Urothelium cell line (cell line): ENCODE results near the gene SAFB.

Source experiments
- DNase-seq: peaks from one replicate; pipeline ENCODE4 v3.0.0; 2011; ENCODE audit warnings: low spot score, mixed read lengths
- FAIRE-seq: peaks from 2 replicates; lab custom pipeline; 2011; peaks lifted over from hg19 to GRCh38; lab: Jason Lieb, UNC

SAFB gene

DNA sequence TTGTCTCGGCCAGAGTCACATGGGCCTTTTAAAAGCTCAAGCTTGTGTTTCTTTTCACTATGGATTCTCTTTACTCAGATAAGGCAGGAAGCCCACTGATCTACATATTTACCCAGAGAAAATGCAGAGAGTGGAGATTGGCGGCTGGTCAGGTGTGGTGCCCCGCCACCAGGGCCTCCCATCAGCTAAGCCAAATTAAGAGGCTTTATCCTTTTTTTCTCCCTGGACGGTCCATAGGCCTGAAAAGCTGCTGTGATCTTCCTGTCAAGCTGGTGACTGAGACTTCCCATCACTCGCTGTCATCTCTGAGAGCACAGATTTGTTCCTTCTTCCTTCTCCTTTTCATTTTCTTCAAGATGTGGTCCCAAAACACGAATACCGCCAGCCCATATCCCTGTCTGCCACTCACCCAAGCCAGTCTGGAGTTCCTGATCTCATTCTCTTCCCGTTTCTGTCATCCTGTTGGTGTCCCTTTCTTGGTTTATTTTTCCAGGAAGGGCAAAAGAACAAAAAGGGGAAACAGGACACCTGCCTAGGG is 1.9 kb downstream of the SAFB start:
- no peak for FAIRE-seq
- DNase-seq = no peak

DNA sequence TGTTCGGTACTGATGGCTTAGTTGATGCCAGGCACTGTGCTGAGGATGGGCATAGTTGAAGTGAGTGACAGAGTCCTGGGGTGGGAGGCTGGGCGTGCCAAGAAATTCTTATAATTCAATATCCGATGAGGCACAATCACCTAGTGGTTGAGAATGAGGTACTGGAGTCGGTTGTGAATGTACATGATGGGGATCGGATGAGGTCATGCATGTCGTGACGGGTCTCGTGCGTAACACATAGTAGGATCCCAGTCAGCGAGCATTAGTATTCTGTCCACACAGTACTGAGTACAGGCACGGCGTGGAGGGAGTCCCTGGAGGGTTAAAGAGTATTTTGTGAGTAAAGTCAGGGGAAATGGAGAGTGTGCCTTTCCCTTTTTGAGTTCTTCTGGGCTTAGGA is 2.8 kb downstream of the SAFB start:
- no peak for DNase-seq
- no peak for FAIRE-seq

DNA sequence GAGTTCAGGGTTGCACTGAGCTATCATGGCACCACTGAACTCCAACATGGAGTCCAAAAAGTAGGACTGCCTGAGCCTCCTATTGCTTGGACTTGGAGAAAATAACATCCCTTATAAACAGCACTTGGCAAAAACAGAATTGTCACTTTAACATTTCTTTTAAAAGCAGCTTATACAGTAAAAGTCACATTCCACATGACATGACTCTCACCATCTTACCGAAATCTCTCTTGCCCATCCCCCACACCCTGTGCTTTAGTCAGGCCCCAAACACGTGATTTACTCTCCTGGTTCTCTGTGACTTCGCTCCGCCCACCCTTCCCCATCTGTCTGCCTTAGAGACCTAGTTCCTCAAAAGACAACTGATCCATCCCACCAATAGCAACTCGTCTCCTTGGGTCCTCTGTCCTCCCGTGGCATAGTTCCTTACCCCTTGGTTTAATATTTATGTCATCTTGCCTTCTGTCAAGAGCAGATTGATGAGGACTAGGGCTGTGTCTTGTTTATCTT is 4.6 kb downstream of the SAFB start:
- FAIRE-seq (no peak), DNase-seq (no peak)

DNA sequence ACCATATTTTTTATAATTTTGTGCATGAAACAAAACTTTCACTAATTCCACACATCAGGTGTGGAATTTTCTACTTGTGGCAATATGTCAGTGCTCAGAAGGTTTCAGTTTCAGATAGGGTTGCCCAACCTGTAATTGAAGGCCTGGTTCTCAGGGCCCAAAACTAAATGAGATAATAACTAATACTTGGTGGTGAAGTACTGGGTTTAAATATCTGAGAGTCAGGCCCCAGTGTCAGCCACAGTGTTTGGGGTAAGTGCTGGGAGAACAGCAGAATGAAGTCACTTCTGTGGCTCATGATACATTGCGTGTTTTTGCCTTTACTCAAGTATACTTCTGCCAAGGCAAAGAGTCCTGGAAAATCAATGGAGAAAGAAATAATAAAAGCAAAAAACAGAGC is 5.6 kb downstream of the SAFB start:
- DNase-seq = no peak
- FAIRE-seq = no peak

DNA sequence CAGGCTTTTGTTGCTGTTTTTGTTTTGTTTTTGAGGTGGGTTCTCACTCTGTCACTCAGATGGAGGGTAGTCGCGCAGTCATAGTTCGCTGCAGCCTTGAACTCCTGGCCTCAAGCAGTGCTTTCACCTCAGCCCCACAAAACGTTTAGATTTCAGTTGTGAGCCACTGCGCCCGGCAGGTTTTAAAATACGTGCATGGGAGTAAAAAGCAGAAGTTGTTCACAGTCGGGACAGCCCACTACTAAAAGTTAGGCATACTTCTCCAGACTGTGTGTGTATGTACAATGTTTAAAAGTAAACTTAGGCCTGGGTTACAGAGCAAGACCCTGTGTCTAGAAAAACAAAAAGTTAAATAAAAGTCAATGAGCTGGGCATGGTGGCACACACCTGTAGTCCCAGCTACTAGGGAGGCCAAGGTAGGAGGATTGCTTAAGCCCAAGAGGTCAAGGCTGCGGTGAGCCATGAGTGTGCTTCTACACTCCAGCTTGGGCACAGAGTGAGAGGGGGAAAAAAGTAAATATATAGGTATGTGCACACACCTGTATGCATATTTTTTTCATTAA is 6.1 kb downstream of the SAFB start:
- no peak for FAIRE-seq
- DNase-seq = no peak

DNA sequence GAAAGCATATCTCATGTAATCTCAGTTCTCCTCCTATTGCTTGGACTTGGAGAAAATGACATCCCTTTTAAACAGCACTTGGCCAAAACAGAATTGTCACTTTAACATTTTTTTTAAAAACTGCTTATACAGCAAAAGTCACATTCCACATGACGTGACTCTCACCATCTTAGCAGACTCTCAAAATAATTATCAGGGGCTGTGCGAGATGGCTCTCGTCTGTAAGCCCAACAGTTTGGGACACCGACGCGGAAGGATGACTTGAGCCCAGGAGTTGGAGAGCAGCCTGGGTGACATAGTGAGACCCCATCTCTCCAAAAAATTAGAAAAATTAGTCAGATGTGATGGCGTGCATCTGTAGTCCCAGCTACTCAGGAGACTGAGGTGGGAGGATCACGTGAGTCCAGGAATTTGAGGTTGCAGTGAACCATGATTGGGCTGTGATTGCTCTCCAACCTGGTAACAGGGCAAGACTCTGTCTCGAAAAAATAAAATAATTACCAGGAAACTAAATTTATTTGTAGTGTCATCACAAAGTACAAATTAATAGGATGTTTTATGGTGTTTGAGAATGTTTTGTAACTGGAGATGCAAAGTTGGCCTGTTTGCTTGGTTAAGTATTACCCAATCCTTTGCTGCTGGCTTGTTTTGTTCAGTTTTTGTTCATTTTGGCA is 8.8 kb downstream of the SAFB start:
- FAIRE-seq (no peak), DNase-seq (no peak)

DNA sequence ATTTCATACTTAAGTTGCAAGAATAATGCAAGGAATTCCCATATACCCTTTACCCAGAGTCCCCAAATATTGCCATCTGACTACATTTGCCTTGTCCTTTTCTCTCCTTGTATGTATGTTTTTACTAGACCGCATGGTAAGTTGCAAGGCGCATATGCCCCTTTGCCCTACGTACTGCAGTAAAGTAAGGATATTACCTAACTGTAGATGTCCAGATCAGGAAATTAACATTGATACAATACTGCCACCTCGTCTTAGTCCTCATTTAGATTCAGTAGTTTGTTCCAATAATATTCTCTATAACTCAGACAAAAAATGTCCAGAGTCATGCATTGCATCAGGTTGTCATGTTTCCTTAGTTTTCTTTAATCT is 9.3 kb downstream of the SAFB start:
- DNase-seq = no peak
- FAIRE-seq = no peak

DNA sequence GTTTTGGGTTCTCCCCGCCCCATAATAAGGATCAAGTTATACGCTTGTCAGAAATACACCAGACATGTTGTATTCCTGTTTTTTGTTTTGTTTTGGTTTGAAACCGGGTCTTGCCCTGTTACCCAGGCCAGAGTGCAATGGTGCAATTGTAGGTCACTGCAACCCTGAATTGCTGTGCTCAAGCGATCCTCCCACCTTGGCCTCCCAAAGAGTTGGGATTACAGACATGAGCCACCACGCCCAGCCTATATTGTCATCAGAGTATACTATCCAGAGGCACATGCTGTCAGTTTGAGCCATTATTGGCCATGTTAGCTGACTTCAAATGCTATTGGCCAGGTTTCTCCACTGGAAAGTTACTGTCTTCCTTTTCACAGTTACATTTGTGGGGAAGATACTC is 9.8 kb downstream of the SAFB start:
- no peak for DNase-seq
- FAIRE-seq = no peak

DNA sequence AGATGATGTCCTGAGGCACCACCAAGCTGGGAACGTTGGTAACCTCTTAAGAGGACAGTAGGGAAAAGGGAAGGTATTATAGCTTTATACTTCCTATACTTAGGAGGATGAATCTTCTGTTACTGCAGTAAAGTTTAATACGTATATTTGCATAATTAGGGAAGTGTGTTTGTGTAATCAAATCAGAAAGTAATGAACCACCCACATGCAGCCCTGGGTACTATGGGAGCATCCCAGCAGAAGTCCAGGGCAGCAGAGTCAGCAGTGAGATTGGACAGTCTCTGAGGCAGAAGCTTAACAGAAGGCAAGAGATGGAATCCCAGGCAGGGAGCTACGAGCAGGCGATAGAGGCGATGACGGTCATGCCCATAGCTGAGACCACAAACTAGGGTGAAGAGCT is 12.5 kb downstream of the SAFB start:
- no peak for FAIRE-seq

DNA sequence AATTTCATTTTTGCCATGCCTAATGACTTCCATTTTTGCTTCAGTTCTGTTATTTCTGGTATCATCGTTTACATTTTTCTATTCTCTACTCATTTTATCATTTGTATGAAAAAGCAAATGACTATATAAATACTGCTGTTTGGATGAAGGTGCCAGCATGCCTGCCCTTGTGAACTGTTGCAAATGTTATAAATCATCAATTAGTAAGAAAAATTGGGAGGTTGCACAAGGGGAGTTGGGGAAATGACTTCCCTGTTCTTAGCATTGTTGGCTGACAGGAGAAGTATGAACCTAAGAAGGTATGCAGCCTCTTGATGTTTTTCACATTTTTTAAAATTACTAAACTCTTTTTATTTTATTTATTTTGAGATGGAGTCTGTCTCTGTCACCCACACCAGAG is 15.1 kb downstream of the SAFB start:
- DNase-seq = no peak
- no peak for FAIRE-seq

More for the DNA sequence above, 12.5 kb downstream of the SAFB start:
- DNase-seq = no peak

DNA sequence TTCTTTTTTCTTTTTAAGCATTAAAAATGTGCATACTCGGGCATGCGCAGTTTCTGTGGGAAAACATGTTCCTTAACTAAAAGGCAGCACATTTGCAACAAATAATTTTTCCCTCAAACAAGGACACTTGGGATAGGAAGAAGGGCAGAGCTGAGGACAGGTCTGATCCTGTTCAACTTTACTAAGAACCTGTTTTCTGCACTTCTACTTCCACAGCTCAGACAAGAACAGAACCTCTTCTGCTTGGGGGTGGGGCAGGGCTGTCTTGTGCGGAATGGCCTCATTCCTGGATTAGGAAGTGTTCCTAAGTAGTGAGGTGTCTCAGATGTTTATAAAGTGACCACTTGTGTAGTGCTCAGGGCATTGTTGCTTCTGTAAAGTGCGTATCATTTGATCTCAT is 18.3 kb downstream of the SAFB start:
- DNase-seq (no peak), FAIRE-seq (no peak)

DNA sequence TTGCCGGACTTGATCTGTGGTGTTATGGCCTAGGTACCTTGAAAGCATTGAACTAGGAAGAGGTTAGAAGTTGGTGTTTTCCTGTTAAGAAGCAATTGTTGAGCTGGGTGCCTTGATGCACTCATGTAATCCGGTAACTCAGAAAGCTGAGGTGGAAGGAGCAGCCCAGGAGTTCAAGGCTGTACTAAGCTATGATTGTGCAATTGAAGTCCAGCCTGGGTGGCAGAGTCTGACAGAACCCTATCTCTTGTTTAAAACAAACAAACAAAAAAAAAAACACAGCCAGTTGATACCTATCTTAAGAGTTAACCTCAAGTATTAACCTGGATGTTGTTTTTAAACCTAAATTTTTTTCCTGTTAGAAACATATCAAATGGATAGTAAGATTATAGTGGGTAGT is 19.3 kb downstream of the SAFB start:
- DNase-seq (no peak), FAIRE-seq (no peak)

DNA sequence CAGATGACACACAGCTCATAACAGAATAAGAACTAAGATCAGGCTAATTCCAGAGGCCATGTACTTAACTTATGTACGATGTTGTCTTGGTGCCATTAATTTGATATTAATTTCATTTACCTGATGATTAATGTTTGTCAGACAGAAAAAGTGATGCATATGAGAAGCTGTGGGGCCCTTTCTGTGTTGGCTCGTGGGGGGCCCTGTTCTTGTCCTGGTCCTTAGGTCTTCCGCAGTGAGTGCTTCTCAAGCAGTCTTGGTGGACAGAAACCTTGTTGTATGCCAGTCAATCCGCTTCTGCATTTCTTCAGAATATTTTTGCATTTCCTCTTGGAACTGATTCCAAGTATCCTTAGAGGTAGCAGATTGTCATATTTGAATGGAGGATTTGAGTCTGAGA is 20.2 kb downstream of the SAFB start:
- DNase-seq (no peak), FAIRE-seq (no peak)

DNA sequence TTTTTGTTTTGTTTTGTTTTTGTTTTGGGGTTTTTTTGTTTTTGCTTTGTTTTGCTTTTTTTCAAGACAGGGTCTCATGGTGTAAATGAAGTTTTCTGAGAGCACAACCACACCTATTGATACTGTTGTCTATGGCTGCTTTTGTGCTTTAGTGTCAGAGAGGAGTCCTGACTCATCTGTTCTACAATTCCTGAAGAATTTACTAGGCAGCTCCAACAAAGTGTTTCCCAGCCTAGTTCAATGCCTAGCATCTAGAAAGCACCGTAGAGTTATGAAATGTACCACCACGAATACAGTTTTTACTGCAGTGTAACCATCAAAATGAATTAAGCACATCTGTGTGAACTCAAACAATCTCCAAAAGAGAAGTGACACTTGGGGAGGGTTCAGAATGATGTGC is 21.2 kb downstream of the SAFB start:
- DNase-seq = no peak
- no peak for FAIRE-seq

DNA sequence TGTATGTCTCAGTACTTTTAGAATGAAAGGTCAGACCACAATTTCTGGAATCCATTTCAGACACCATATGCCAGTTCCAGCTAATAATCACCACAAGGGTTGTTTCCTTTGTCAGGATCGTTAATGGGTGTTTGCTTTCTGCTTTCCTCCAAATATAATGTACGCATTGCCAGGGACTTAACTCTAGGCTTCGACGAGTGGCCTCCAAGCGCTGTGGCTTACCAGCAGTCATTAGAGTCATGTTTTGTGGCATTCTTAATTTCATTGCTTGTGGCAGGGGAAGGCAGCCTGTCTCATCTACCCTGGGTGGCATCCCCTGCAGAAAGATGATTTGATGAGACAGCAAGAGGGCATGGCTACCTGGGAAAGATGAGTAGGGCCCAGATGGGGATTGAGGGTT is 22.5 kb downstream of the SAFB start:
- DNase-seq = no peak
- FAIRE-seq = no peak

DNA sequence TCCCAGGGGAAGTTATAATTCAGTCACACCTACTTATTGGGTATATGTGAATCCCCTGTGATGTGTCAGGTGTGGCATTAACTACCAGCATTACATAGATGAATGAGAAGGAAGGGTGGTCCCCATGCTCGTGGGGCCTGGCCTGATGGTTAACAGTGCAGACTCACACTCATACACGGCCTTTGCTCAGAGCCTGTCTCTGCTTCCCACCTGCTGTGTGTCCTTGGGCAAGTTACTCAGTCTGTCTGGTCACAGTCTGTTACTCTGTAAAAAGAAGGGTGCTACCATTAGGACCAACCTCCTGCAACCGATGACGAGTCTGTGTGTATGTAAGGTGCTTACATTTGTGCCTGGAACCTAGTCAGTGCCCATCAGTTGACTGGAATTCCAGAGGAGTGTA is 23.8 kb downstream of the SAFB start:
- FAIRE-seq = no peak

DNA sequence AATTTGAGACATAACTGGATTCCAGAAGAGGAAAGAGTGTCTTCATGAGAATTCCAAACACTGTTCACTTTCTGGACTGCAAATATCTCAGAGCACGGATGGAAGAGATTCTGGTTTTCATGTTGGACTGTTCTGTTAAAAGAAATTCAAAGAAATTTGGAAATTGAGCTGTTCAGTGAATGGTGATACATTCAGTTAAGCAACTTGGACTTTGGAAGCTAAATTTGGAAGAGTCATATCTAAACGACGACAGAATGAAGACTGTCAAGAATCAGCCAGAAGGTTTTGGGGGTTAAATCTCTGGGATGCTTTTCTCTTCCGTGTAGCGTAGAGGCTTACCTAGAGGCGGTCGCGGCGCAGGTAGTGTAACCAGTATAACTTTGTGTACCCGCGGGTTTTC is 25.6 kb downstream of the SAFB start:
- no peak for FAIRE-seq
- no peak for DNase-seq

More for the DNA sequence above, 23.8 kb downstream of the SAFB start:
- no peak for DNase-seq

DNA sequence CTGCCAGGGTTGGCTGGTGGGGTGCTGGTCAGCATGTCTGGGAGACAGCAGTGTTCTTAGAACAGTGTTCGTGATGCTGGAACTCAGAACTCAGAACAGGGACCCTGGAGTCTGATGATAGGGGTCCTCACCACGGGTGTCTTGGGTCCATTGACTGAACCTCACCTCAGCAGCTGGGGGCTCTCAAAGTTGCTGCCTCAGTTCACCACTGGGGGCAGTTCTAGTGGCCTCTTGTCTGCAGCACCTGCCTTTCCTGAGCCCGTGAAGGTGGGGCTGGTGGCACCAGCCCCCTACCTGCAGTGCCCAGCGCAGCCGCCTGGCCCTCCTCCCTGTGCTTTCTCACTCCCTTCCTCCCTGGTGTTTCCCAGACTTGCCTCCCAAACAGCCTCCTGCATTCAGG is 28.5 kb downstream of the SAFB start:
- DNase-seq (no peak), FAIRE-seq (no peak)

DNA sequence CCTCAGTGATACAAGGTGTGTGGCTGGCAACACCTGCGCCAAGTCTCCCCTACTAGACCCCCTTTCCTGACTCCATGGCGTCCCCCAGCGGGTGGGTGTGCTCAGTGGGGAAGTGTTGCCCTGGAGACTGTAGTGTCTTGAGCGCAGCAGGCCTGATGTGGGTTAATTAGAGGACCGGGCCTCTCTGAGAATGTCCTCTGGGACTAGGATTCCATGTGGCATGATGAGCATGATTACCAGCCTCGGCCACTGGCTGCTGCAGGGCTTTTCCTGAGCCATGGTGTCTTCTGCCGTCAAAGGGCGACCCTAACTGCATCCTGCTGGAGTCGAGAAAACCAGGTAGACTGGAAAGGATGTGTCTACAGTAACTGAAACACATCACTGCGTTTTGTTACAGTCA is 29.4 kb downstream of the SAFB start:
- FAIRE-seq = no peak

DNA sequence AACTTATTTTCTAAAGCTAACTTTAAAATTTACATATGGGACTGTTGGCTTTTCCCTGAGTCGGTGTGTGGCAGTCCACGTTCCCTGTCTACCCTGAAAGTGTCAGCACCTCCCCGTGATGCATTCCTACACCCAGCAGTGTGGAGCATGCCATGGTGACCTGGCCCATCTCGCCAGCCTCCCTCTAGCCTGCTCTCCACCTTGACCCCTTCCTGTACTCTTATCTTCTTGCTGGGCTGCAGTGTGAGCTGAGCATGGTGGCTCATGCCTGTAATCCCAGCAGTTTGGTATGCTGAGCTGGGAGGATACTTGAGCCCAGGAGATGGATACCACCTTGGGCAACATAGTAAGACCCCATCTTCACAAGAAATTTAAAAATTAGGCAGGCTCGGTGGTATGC is 32.0 kb downstream of the SAFB start:
- DNase-seq (no peak), FAIRE-seq (no peak)

More for the DNA sequence above, 29.4 kb downstream of the SAFB start:
- DNase-seq = no peak

DNA sequence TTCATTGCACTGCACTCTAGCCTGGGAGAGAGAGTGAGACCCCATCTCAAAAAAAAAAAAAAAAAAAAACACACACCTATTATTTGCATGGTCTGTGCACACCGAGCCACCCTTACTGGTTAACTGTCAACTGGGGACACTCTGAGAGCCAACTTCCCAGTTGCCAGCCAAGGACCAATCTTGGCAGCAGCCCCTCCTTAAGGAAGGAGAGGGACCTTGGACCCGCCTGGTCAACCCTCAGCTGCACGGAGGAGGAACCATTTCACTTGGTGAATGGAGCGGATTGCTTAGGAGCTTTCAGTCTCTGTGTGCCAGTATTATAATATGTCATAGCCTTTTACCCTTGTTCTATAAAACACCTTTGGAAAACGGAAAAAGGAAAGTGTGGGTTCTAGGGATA is 32.5 kb downstream of the SAFB start:
- DNase-seq = no peak
- no peak for FAIRE-seq

DNA sequence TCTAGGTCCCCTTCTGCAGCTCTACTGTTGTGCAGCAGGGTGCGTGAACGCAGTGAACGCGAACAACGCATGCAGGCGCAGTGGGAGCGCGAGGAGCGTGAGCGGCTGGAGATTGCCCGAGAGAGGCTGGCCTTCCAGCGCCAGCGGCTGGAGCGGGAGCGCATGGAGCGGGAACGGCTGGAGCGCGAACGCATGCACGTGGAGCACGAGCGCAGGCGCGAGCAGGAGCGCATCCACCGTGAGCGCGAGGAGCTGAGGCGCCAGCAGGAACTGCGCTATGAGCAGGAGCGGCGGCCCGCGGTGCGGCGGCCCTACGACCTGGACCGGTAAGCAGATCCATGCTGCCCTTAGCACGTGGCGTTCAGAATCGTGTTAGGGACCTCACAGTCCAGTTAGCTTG is 38.6 kb downstream of the SAFB start:
- FAIRE-seq (no peak), DNase-seq (no peak)

DNA sequence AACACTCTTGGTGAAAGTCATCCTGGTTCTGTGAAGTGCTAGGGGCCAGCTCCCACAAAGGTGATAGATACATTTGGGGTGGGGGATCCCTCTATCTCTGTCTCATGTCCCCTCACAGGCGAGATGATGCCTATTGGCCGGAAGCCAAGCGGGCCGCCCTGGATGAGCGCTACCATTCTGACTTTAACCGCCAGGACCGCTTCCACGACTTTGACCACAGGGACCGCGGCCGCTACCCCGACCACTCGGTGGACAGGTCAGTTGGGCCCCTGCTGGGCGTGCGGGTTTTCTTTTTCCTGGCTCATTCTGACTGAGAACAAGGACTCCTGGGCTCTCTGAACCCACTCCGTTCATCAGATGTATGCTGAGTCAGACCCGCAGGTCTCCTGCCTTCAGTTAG is 41.0 kb downstream of the SAFB start:
- DNase-seq (no peak), FAIRE-seq (no peak)
